Measurements from ENCODE around the gene HDAC4. TPM values are rescaled to one million over a fixed set of nuclear protein-coding genes. Genes with fewer than 3 reads are reported as not detected.

The HDAC4 gene
- polyA plus RNA-seq, 6 donors from 2014 or later: 1.5 to 6.8 (median 2.8) TPM; not detected in 1

GRCh38 chr2:238998801-238999200 lies 402.0 kb downstream of the HDAC4 start:
- Mint-ChIP-seq H3K36me3 (peaks cover 7 to 13% of the 10 kb centered on the region in 2 donors), H3K27ac (no peak overlapping the region), H3K4me1 (no peaks in the 10 kb centered on the region), H3K4me3 (no peak overlapping the region), H3K27me3 (peaks cover under 1 to 15% (median 5%) of the 10 kb centered on the region in 3 donors), H3K9me3 (peaks cover 9 to 42% (median 13%) of the 10 kb centered on the region in 7 donors)
- DNase-seq (no peak), ATAC-seq (ENCODE audit: low read depth in 2 of 2) (no peak)
